Measurements from ENCODE around the gene FGD3. TPM values are rescaled to one million over a fixed set of nuclear protein-coding genes. Genes with fewer than 3 reads are reported as not detected.

Gene FGD3
- total and polyA plus RNA-seq, 2 of the 8 experiments (the other 6 are each of a cell fraction or from before 2014, with no cell fraction given): 1.4 to 1.9 TPM

DNA sequence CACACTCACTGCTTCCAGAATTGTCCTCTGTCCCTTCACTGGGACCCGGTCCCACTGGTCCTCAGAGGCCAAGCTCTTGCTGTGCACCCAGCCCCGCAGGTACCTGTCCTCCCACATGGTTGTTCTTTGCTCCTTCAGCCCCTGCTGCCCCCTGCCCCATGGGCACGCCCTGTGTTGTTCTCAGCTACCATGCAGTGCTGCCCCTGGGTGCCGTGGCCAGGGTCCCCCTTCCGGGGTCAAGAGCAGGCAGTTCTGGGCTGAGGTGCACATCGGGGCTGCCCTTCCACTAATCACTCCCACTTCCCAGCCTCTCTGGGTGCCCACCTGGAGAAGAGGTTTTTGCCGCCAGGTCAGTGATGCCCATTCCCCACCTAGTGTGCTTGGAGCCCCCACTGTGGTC lies 79.3 kb downstream of the FGD3 start (continued):
- TF ChIP-seq CHD7 (IDR thresholded peaks at IDR 0.05; ENCODE audit: insufficient replicate concordance, low read length) (no peak), SUZ12 (IDR thresholded peaks at IDR 0.05; ENCODE audit: low read length) (no peak), GABPA (IDR thresholded peaks at IDR 0.05; ENCODE audit: borderline replicate concordance, insufficient read depth, low read length) (no peak), MAX (IDR thresholded peaks at IDR 0.05) (no peak), POLR2AphosphoS5 (IDR thresholded peaks at IDR 0.05; ENCODE audit: low read depth, low read length) (no peak), CEBPB (IDR thresholded peaks at IDR 0.05; ENCODE audit: low read depth, low read length) (no peak), TBP (IDR thresholded peaks at IDR 0.05; ENCODE audit: low read depth, low read length) (no peak), GTF2F1 (IDR thresholded peaks at IDR 0.05; ENCODE audit: borderline replicate concordance, low read depth, low read length) (no peak), SP1 (IDR thresholded peaks at IDR 0.05; ENCODE audit: low read depth, low read length) (no peak), RNF2 (IDR thresholded peaks at IDR 0.05; ENCODE audit: borderline replicate concordance, low read depth, low read length, missing control alignments, poor library complexity, severe bottlenecking) (no peak), SRF (IDR thresholded peaks at IDR 0.05; ENCODE audit: low read depth, low read length) (no peak)

Measured in H1 (cell line).